ENCODE measurements around the gene KCNE3. TPM values are rescaled to one million over a fixed set of nuclear protein-coding genes. Genes with fewer than 3 reads are reported as not detected.

The KCNE3 gene
- total and polyA plus RNA-seq, 9 of the 15 experiments (the other 6 are each of a cell fraction or from before 2014, with no cell fraction given) = 1.6 to 8.7 (median 6.2) TPM

GRCh38 chr11:74471668-74472429 lies 4.5 kb upstream of the KCNE3 start:
- WGBS (ENCODE audit: insufficient coverage, low coverage, missing lambda C conversion rate) = 14% methylated on average over 5 of the region's 5 CpGs
- intact Hi-C loops (cut with micrococcal nuclease) = no loop called here
- BruUV-seq (replicated peaks) = no TSS peak
- TF ChIP-seq CLOCK (CRISPR knock-in tag; IDR thresholded peaks at IDR 0.05; ENCODE audit: borderline replicate concordance) = no peak
- TF ChIP-seq FOSL1 (tag; conservative IDR thresholded peaks at IDR 0.05) = 0 out of 2 replicates have a peak, but pooled peaks have one; percentile 28
- TF ChIP-seq HSF4 (CRISPR knock-in tag; IDR thresholded peaks at IDR 0.05; ENCODE audit: borderline replicate concordance) = no peak
- TF ChIP-seq MEIS2 (IDR thresholded peaks at IDR 0.05; ENCODE audit: partially characterized antibody) = peak; percentile 21
- no peak for TF ChIP-seq ZBTB43 (CRISPR knock-in tag; IDR thresholded peaks at IDR 0.05)
- TF ChIP-seq ZNF311 (CRISPR knock-in tag; IDR thresholded peaks at IDR 0.05) = no peak
- H3K4me2 ChIP-seq (ENCODE audit: insufficient read depth, low read length) = no peak overlapping the region
- H3K4me3 ChIP-seq = no peak overlapping the region
- no peak overlapping the region for H2AFZ ChIP-seq (ENCODE audit: low read depth, low read length)
- no peaks in the 10 kb centered on the region for H3K36me3 ChIP-seq (ENCODE audit: control insufficient read depth, insufficient read depth, low read length)
- H3K9me3 ChIP-seq (replicated peaks; ENCODE audit: control insufficient read depth, insufficient read depth, low read depth, low read length) = no peaks in the 10 kb centered on the region
- ATAC-seq (no peak), DNase-seq (ENCODE audit: extremely low read depth in 1 of 4, low spot score in 3 of 4) (no peak), FAIRE-seq (no peak)
- no peak overlapping the region for H3K27ac ChIP-seq (ENCODE audit: extremely low read depth, low read depth, low read length)
- H3K27me3 ChIP-seq (ENCODE audit: control insufficient read depth in 2 of 2, insufficient read depth in 2 of 2, low read length in 2 of 2) = no peaks in the 10 kb centered on the region; a peak in 1 of 5 replicates
- H3K9me1 ChIP-seq (ENCODE audit: control insufficient read depth, insufficient read depth, low read length) = no peaks in the 10 kb centered on the region
- in situ Hi-C loops (cut with MboI) = no loop called here
- peaks cover 12 to 20% of the 10 kb centered on the region in 2 experiments for H3K4me1 ChIP-seq (replicated peaks in 1 of 2; ENCODE audit: control insufficient read depth in 2 of 2, insufficient read depth in 2 of 2, low read length in 2 of 2)
- no peaks in the 10 kb centered on the region for H3K79me2 ChIP-seq (ENCODE audit: control insufficient read depth, insufficient read depth, low read length)
- ChIA-PET CTCF (ENCODE audit: low intra/inter-chr PET ratio) (no interaction called here), POLR2A (interaction anchor here (0.6 kb wide), 1 partner anchor 14 kb away, joined by 3 read pairs; no protein-coding TSS in a partner anchor)
- H3K9ac ChIP-seq (ENCODE audit: insufficient read depth in 1 of 2, low read depth in 2 of 2, low read length in 2 of 2) = no peak overlapping the region
- no peaks in the 10 kb centered on the region for H4K20me1 ChIP-seq (replicated peaks; ENCODE audit: control insufficient read depth, insufficient read depth, low read length)
